Neural cell (in vitro differentiated cells): ENCODE results near the gene APBA2. TPM values are rescaled to one million over a fixed set of nuclear protein-coding genes. Genes with fewer than 3 reads are reported as not detected.

Experiments used
- H2AFZ ChIP-seq: fragments of 200-600, 300-800 bp; sonication (generic), shearing (Covaris generic); 2 replicates; pipeline ENCODE4 v1.6.0; 2014; ENCODE audit warnings: low read depth, mild to moderate bottlenecking, antibody characterized with exemption, low read length, moderate library complexity
- H3F3A ChIP-seq: fragments of 200-600 bp; shearing (Covaris generic); 2 replicates; pipeline ENCODE4 v1.6.1; 2016; ENCODE audit warnings: mild to moderate bottlenecking, moderate library complexity, mixed read lengths, antibody characterized with exemption, low read length; ENCODE audit not compliant: insufficient read depth, poor library complexity, severe bottlenecking
- H3K27ac ChIP-seq: fragments of 200-600, 300-800 bp; sonication (generic), shearing (Covaris generic); 2 replicates; pipeline ENCODE4 v1.5.1; 2014; ENCODE audit warnings: mild to moderate bottlenecking, low read length, moderate library complexity
- H3K27me3 ChIP-seq: fragments of 300-800, 200-600 bp; sonication (generic), shearing (Covaris generic); 2 replicates; pipeline ENCODE4 v1.6.0; 2014; ENCODE audit warnings: mild to moderate bottlenecking, low read depth, low read length, moderate library complexity; ENCODE audit not compliant: insufficient read depth
- H3K36me3 ChIP-seq: fragments of 300-800, 200-600 bp; sonication (generic), shearing (Covaris generic); 2 replicates; pipeline ENCODE4 v1.5.1; 2014; ENCODE audit warnings: mild to moderate bottlenecking, antibody characterized with exemption, low read length, moderate library complexity; ENCODE audit not compliant: insufficient read depth
- H3K4me2 ChIP-seq: fragments of 300-800, 200-600 bp; sonication (generic), shearing (Covaris generic); 2 replicates; pipeline ENCODE4 v1.6.0; 2014; ENCODE audit warnings: mild to moderate bottlenecking, low read length
- H3K4me3 ChIP-seq: fragments of 300-800, 200-600 bp; sonication (generic), shearing (Covaris generic); 2 replicates; pipeline ENCODE4 v1.5.1; 2014; ENCODE audit warnings: mild to moderate bottlenecking, low read length, moderate library complexity
- H3K79me2 ChIP-seq: fragments of 200-600 bp; shearing (Covaris generic); replicated peaks from 2 replicates; pipeline ENCODE4 v1.6.0; 2014; ENCODE audit warnings: mild to moderate bottlenecking, low read length, moderate library complexity; ENCODE audit not compliant: insufficient read depth
- H3K9ac ChIP-seq: fragments of 300-800, 200-600 bp; sonication (generic), shearing (Covaris generic); 2 replicates; pipeline ENCODE4 v1.6.1; 2016; ENCODE audit warnings: mild to moderate bottlenecking, low read length, mixed read lengths
- H3K9me2 ChIP-seq: fragments of 200-600 bp; shearing (Covaris generic); 2 replicates; pipeline ENCODE4 v1.6.1; 2016; ENCODE audit warnings: mild to moderate bottlenecking, low read length, mixed read lengths; ENCODE audit not compliant: insufficient read depth
- H3K9me3 ChIP-seq: fragments of 200-600, 300-800 bp; sonication (generic), shearing (Covaris generic); 2 replicates; pipeline ENCODE4 v1.6.1; 2016; ENCODE audit warnings: mild to moderate bottlenecking, mixed run types, low read length, moderate library complexity, mixed read lengths
- H4K20me1 ChIP-seq: fragments of 200-600 bp; shearing (Covaris generic); 2 replicates; pipeline ENCODE4 v1.6.1; 2016; ENCODE audit warnings: mild to moderate bottlenecking, mixed run types; ENCODE audit not compliant: insufficient read depth
- EZH2 ChIP-seq: fragments of 200-600, 300-800 bp; shearing (Covaris generic), sonication (generic); IDR thresholded peaks from 2 replicates; pipeline ENCODE4 v1.6.1; 2014; ENCODE audit warnings: antibody characterized with exemption, low read length, borderline replicate concordance, mild to moderate bottlenecking; ENCODE audit not compliant: insufficient read depth, poor library complexity, severe bottlenecking
- MXI1 ChIP-seq: fragments of 450-650 bp; conservative IDR thresholded peaks from 2 replicates; pipeline ENCODE4 v1.6.1; 2014; ENCODE audit warnings: antibody characterized with exemption, mild to moderate bottlenecking; ENCODE audit not compliant: poor library complexity, severe bottlenecking
- POLR2AphosphoS5 ChIP-seq: IDR thresholded peaks from 2 replicates; pipeline ENCODE4 v1.6.1; 2012
- RAD21 ChIP-seq: fragments of 450-650 bp; conservative IDR thresholded peaks from 2 replicates; pipeline ENCODE4 v1.6.1; 2014; ENCODE audit warnings: antibody characterized with exemption, mild to moderate bottlenecking, moderate library complexity
- SMC3 ChIP-seq: fragments of 450-650 bp; conservative IDR thresholded peaks from 2 replicates; pipeline ENCODE4 v1.6.1; 2014; ENCODE audit warnings: antibody characterized with exemption, mild to moderate bottlenecking, moderate library complexity; ENCODE audit not compliant: poor library complexity
- TAF1 ChIP-seq: IDR thresholded peaks from 2 replicates; pipeline ENCODE4 v1.6.1; 2012; ENCODE audit warnings: low read depth
- polyA plus RNA-seq: library from polyadenylated mRNA; depleted of rRNA; stranded (reverse); fragments of >200 nt; gene quantifications from 2 replicates; pipeline ENCODE4 v1.2.3, GENCODE V29; 2014
- TF ChIP-seq, protein P1 (sequence below): fragments of 450-650 bp; IDR thresholded peaks from 2 replicates; pipeline ENCODE4 v1.5.1; 2014; ENCODE audit warnings: antibody characterized with exemption, mild to moderate bottlenecking, moderate library complexity; ENCODE audit not compliant: poor library complexity, severe bottlenecking
- TF ChIP-seq, protein P2 (sequence below): IDR thresholded peaks from 2 replicates; pipeline ENCODE4 v1.6.1; 2012; ENCODE audit warnings: borderline replicate concordance

Gene APBA2
- polyA plus RNA-seq, 1 donor from 2014 or later = 134 TPM

DNA sequence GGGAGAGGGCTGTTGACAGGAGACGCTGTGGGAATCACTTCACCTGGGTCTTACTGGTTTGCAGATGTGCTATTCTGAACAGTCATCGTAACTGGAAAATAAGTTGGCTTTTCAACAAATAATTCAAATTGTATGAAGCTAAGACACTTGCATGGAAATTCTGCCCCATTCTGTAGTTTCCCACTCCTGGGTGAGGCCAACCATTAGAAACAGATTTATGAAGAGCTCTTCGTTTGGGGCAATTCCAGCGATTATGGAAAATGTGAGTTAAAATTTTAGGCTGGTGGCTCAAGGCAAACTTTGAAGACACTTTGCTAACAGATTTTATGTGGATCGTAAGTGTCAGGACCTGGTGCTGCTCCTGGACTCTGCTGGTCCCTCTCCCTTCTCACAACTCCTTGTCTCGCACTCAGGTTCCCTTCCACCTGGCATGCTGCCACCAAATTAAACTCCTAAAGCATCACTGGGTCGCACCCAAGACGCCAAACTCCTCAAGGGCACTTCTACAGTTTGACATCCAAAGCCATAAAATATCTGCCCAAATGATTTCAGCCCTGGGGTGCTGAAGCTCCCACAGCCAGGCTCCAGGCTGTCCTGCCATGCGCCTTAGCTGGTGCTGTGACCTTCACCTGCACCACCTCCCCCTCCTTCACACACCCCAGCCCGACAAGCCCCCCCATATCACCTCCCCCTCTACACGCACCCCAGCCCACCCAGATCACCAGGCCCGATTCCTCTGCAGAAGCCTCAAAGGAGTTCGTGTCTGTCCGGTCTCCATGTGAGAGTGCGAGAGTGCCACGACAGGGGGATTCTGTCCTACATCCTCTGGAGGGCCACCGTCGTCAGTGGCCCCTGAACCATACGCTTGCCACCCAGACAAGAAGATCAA is 245.4 kb downstream of the APBA2 start:
- Histone ChIP-seq H3K4me3 (no peak overlapping the region), H3F3A (no peaks in the 10 kb centered on the region), H3K27me3 (no peaks in the 10 kb centered on the region), H4K20me1 (no peaks in the 10 kb centered on the region), H3K79me2 (no peaks in the 10 kb centered on the region), H3K4me2 (no peak overlapping the region), H3K9me2 (no peaks in the 10 kb centered on the region), H3K36me3 (no peaks in the 10 kb centered on the region), H2AFZ (no peak overlapping the region), H3K9ac (no peak overlapping the region), H3K27ac (no peak overlapping the region), H3K9me3 (no peaks in the 10 kb centered on the region)
- TF ChIP-seq POLR2AphosphoS5 = no peak
- no peak for TF ChIP-seq MXI1
- no peak for TF ChIP-seq TAF1
- TF ChIP-seq, protein P1, sequence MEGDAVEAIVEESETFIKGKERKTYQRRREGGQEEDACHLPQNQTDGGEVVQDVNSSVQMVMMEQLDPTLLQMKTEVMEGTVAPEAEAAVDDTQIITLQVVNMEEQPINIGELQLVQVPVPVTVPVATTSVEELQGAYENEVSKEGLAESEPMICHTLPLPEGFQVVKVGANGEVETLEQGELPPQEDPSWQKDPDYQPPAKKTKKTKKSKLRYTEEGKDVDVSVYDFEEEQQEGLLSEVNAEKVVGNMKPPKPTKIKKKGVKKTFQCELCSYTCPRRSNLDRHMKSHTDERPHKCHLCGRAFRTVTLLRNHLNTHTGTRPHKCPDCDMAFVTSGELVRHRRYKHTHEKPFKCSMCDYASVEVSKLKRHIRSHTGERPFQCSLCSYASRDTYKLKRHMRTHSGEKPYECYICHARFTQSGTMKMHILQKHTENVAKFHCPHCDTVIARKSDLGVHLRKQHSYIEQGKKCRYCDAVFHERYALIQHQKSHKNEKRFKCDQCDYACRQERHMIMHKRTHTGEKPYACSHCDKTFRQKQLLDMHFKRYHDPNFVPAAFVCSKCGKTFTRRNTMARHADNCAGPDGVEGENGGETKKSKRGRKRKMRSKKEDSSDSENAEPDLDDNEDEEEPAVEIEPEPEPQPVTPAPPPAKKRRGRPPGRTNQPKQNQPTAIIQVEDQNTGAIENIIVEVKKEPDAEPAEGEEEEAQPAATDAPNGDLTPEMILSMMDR = no peak
- no peak for TF ChIP-seq RAD21
- TF ChIP-seq, protein P2, sequence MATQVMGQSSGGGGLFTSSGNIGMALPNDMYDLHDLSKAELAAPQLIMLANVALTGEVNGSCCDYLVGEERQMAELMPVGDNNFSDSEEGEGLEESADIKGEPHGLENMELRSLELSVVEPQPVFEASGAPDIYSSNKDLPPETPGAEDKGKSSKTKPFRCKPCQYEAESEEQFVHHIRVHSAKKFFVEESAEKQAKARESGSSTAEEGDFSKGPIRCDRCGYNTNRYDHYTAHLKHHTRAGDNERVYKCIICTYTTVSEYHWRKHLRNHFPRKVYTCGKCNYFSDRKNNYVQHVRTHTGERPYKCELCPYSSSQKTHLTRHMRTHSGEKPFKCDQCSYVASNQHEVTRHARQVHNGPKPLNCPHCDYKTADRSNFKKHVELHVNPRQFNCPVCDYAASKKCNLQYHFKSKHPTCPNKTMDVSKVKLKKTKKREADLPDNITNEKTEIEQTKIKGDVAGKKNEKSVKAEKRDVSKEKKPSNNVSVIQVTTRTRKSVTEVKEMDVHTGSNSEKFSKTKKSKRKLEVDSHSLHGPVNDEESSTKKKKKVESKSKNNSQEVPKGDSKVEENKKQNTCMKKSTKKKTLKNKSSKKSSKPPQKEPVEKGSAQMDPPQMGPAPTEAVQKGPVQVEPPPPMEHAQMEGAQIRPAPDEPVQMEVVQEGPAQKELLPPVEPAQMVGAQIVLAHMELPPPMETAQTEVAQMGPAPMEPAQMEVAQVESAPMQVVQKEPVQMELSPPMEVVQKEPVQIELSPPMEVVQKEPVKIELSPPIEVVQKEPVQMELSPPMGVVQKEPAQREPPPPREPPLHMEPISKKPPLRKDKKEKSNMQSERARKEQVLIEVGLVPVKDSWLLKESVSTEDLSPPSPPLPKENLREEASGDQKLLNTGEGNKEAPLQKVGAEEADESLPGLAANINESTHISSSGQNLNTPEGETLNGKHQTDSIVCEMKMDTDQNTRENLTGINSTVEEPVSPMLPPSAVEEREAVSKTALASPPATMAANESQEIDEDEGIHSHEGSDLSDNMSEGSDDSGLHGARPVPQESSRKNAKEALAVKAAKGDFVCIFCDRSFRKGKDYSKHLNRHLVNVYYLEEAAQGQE = no peak
- no peak for TF ChIP-seq EZH2

DNA sequence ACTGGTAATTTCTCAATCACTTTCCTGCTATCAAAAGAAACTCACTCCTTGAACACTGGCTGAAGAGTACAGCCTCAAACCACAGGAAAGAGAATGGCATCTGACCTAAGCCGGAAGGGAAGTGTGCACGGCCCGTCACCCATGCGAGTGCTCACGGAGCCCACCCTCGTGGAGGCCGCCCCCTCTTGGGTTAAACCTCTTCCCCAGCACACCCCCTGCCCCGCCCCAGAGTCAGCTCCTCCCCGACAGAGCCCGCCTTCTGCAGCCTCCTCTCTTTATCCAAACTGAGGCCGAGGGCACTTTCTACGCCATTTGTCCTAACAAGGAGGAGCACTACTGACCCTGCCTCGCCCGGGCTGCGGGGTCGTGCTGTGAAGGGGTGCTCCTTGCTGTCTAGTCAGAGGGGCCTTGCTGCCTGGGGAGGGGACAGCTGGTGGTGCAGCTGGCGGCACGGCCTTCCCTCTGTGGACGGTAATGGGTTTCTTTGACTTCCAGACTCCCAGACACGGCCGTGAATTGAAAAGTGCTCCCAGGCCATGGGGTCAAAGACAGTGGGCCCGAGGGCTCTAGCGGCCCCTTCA is 246.2 kb downstream of the APBA2 start:
- no peaks in the 10 kb centered on the region for H3K27me3 ChIP-seq
- H3F3A ChIP-seq = no peaks in the 10 kb centered on the region
- H3K9ac ChIP-seq = no peak overlapping the region
- H3K9me3 ChIP-seq = no peaks in the 10 kb centered on the region
- H4K20me1 ChIP-seq = no peaks in the 10 kb centered on the region
- no peak for TF ChIP-seq SMC3
- no peak for TF ChIP-seq POLR2AphosphoS5
- no peak for TF ChIP-seq TAF1
- TF ChIP-seq, protein P2 = no peak
- TF ChIP-seq, protein P1 = no peak
- TF ChIP-seq EZH2 = no peak
- no peak overlapping the region for H3K27ac ChIP-seq
- H3K4me3 ChIP-seq = no peak overlapping the region
- H3K36me3 ChIP-seq = no peaks in the 10 kb centered on the region
- H2AFZ ChIP-seq = no peak overlapping the region
- H3K79me2 ChIP-seq = no peaks in the 10 kb centered on the region
- no peak overlapping the region for H3K4me2 ChIP-seq
- no peaks in the 10 kb centered on the region for H3K9me2 ChIP-seq
